SJSA1 (cell line): ENCODE data around the gene WDR91. TPM values are rescaled to one million over a fixed set of nuclear protein-coding genes. Genes with fewer than 3 reads are reported as not detected.
"Not testable (repeated sequence)": the region's sequence is repeated elsewhere in the genome, so short reads cannot be mapped to it uniquely, and the experiment has no call there.

Source experiments
- DNase-seq, 2 experiments: peaks; one replicate each; pipeline ENCODE4 v3.0.0-alpha.2; 2015 to 2020; ENCODE audit warnings: low spot score in 2 of 2, low read depth in 1 of 2
- H3K27ac ChIP-seq: fragments of 250-450 bp; sonication (Bioruptor Pico); 2 replicates; pipeline ENCODE4 v1.5.1; 2020; ENCODE audit warnings: mild to moderate bottlenecking, moderate library complexity
- H3K27me3 ChIP-seq: fragments of 250-450 bp; sonication (Bioruptor Pico); replicated peaks from 2 replicates; pipeline ENCODE4 v1.5.1; 2020; ENCODE audit warnings: mild to moderate bottlenecking, moderate library complexity
- H3K36me3 ChIP-seq: fragments of 250-450 bp; sonication (Bioruptor Pico); 2 replicates; pipeline ENCODE4 v1.5.1; 2020; ENCODE audit warnings: mild to moderate bottlenecking
- H3K4me1 ChIP-seq: fragments of 250-450 bp; sonication (Bioruptor Pico); replicated peaks from 2 replicates; pipeline ENCODE4 v1.6.1; 2021; ENCODE audit warnings: mild to moderate bottlenecking
- H3K4me3 ChIP-seq: fragments of 250-450 bp; sonication (Bioruptor Pico); 2 replicates; pipeline ENCODE4 v1.5.1; 2020; ENCODE audit warnings: mild to moderate bottlenecking
- H3K9me3 ChIP-seq: fragments of 250-450 bp; sonication (Bioruptor Pico); replicated peaks from 2 replicates; pipeline ENCODE4 v1.5.1; 2020; ENCODE audit warnings: mild to moderate bottlenecking
- total RNA-seq: library from RNA; depleted of rRNA; stranded (reverse); fragments of >200 nt; shearing (Covaris generic); gene quantifications from 2 replicates; pipeline ENCODE4 v1.2.3, GENCODE V29; 2014

Gene WDR91
- total RNA-seq, 1 experiment from 2014 or later, result 11.0 TPM

- no peak for DNase-seq
- peaks cover 5% of the 10 kb centered on the region for H3K27me3 ChIP-seq
- H3K4me1 ChIP-seq, result no peaks in the 10 kb centered on the region
- no peak overlapping the region for H3K4me3 ChIP-seq
- H3K36me3 ChIP-seq, result no peaks in the 10 kb centered on the region
- H3K27ac ChIP-seq, result no peak overlapping the region
- H3K9me3 ChIP-seq, result no peaks in the 10 kb centered on the region
Observed at GRCh38 chr7:135242096-135242684, 30.9 kb upstream of the WDR91 start.

GRCh38 chr7:135240441-135240840 lies 29.1 kb upstream of the WDR91 start:
- H3K9me3 ChIP-seq, result no peaks in the 10 kb centered on the region
- H3K4me1 ChIP-seq, result no peaks in the 10 kb centered on the region
- peaks cover 5% of the 10 kb centered on the region for H3K27me3 ChIP-seq
- no peak overlapping the region for H3K27ac ChIP-seq
- H3K36me3 ChIP-seq, result no peaks in the 10 kb centered on the region
- H3K4me3 ChIP-seq, result no peak overlapping the region
- no peak for DNase-seq

- Histone ChIP-seq H3K27ac (no peak overlapping the region), H3K9me3 (no peaks in the 10 kb centered on the region), H3K36me3 (no peaks in the 10 kb centered on the region), H3K27me3 (no peaks in the 10 kb centered on the region; the same call in 1 of the 2 replicates), H3K4me3 (no peak overlapping the region), H3K4me1 (no peaks in the 10 kb centered on the region)
- DNase-seq, result no peak
Observed at GRCh38 chr7:135239263-135239662, 27.9 kb upstream of the WDR91 start.

- H3K36me3 ChIP-seq, result no peaks in the 10 kb centered on the region
- no peak overlapping the region for H3K27ac ChIP-seq
- H3K4me1 ChIP-seq, result no peaks in the 10 kb centered on the region
- no peak for DNase-seq
- H3K9me3 ChIP-seq, result no peaks in the 10 kb centered on the region
- no peaks in the 10 kb centered on the region for H3K27me3 ChIP-seq
- H3K4me3 ChIP-seq, result no peak overlapping the region
Observed at GRCh38 chr7:135238112-135238744, 26.9 kb upstream of the WDR91 start.

GRCh38 chr7:135236727-135237126 lies 25.4 kb upstream of the WDR91 start:
- no peaks in the 10 kb centered on the region for H3K27me3 ChIP-seq
- no peaks in the 10 kb centered on the region for H3K36me3 ChIP-seq
- H3K4me3 ChIP-seq, result no peak overlapping the region
- DNase-seq, result no peak
- no peaks in the 10 kb centered on the region for H3K9me3 ChIP-seq
- no peaks in the 10 kb centered on the region for H3K4me1 ChIP-seq
- H3K27ac ChIP-seq, result no peak overlapping the region

GRCh38 chr7:135235841-135236240 lies 24.5 kb upstream of the WDR91 start:
- no peak overlapping the region for H3K4me3 ChIP-seq
- H3K27ac ChIP-seq, result no peak overlapping the region
- H3K4me1 ChIP-seq, result no peaks in the 10 kb centered on the region
- H3K36me3 ChIP-seq, result no peaks in the 10 kb centered on the region
- no peaks in the 10 kb centered on the region for H3K9me3 ChIP-seq
- DNase-seq, result no peak
- no peaks in the 10 kb centered on the region for H3K27me3 ChIP-seq

- H3K4me1 ChIP-seq, result no peaks in the 10 kb centered on the region
- H3K9me3 ChIP-seq, result no peaks in the 10 kb centered on the region
- DNase-seq, result no peak
- H3K4me3 ChIP-seq, result no peak overlapping the region
- no peak overlapping the region for H3K27ac ChIP-seq
- H3K36me3 ChIP-seq, result no peaks in the 10 kb centered on the region
- no peaks in the 10 kb centered on the region for H3K27me3 ChIP-seq
Observed at GRCh38 chr7:135234727-135235126, 23.4 kb upstream of the WDR91 start.

- not testable (repeated sequence) for H3K4me3 ChIP-seq, H3K27me3 ChIP-seq, H3K36me3 ChIP-seq, H3K4me1 ChIP-seq, DNase-seq, H3K27ac ChIP-seq, H3K9me3 ChIP-seq
Observed at GRCh38 chr7:135234095-135234494, 22.8 kb upstream of the WDR91 start.

- H3K27me3 ChIP-seq, result no peaks in the 10 kb centered on the region
- DNase-seq, result no peak
- H3K27ac ChIP-seq, result no peak within 1 kb of the TSS
- no peaks in the 10 kb centered on the region for H3K4me1 ChIP-seq
- H3K36me3 ChIP-seq, result no peaks in the 10 kb centered on the region
- H3K9me3 ChIP-seq, result no peaks in the 10 kb centered on the region
- H3K4me3 ChIP-seq, result no peak within 1 kb of the TSS
Observed at GRCh38 chr7:135233570-135233969, 22.2 kb upstream of the WDR91 start, which contains the start of gene STRA8. Gene STRA8, plus strand, starts transcription at chr7:135233838. Its CDS starts 6,687 bp downstream, at chr7:135240525.

GRCh38 chr7:135232720-135233119 lies 21.4 kb upstream of the WDR91 start:
- H3K27me3 ChIP-seq, result no peaks in the 10 kb centered on the region
- DNase-seq, result no peak
- H3K4me1 ChIP-seq, result no peaks in the 10 kb centered on the region
- H3K4me3 ChIP-seq, result no peak overlapping the region
- no peaks in the 10 kb centered on the region for H3K36me3 ChIP-seq
- no peaks in the 10 kb centered on the region for H3K9me3 ChIP-seq
- H3K27ac ChIP-seq, result no peak overlapping the region

- no peak overlapping the region for H3K4me3 ChIP-seq
- H3K27me3 ChIP-seq, result no peaks in the 10 kb centered on the region
- H3K4me1 ChIP-seq, result no peaks in the 10 kb centered on the region
- H3K36me3 ChIP-seq, result no peaks in the 10 kb centered on the region
- no peaks in the 10 kb centered on the region for H3K9me3 ChIP-seq
- no peak for DNase-seq
- H3K27ac ChIP-seq, result no peak overlapping the region
Observed at GRCh38 chr7:135232087-135232486, 20.8 kb upstream of the WDR91 start.

- H3K9me3 ChIP-seq, result no peaks in the 10 kb centered on the region
- H3K27ac ChIP-seq, result no peak overlapping the region
- H3K4me3 ChIP-seq, result no peak overlapping the region
- H3K4me1 ChIP-seq, result no peaks in the 10 kb centered on the region
- DNase-seq, result no peak
- no peaks in the 10 kb centered on the region for H3K27me3 ChIP-seq
- no peaks in the 10 kb centered on the region for H3K36me3 ChIP-seq
Observed at GRCh38 chr7:135231686-135232085, 20.4 kb upstream of the WDR91 start.

GRCh38 chr7:135224027-135224426 lies 12.7 kb upstream of the WDR91 start:
- Histone ChIP-seq H3K4me3 (no peak overlapping the region), H3K27me3 (0 out of 2 replicates have a peak, but pooled peaks cover 3% of the 10 kb centered on the region), H3K9me3 (no peaks in the 10 kb centered on the region), H3K4me1 (no peaks in the 10 kb centered on the region), H3K27ac (no peak overlapping the region), H3K36me3 (no peaks in the 10 kb centered on the region)
- DNase-seq, result no peak

GRCh38 chr7:135217645-135218509 lies 6.6 kb upstream of the WDR91 start:
- Histone ChIP-seq H3K36me3 (no peaks in the 10 kb centered on the region), H3K27me3 (no peaks in the 10 kb centered on the region), H3K27ac (no peak overlapping the region), H3K9me3 (no peaks in the 10 kb centered on the region), H3K4me3 (no peak overlapping the region), H3K4me1 (no peaks in the 10 kb centered on the region)
- no peak for DNase-seq
